Measurements from ENCODE around the gene TMEM120B. TPM values are rescaled to one million over a fixed set of nuclear protein-coding genes. Genes with fewer than 3 reads are reported as not detected.

Gene TMEM120B
- total and polyA plus RNA-seq, 2 experiments from 2014 or later, result 5.5 to 9.5 TPM

DNA sequence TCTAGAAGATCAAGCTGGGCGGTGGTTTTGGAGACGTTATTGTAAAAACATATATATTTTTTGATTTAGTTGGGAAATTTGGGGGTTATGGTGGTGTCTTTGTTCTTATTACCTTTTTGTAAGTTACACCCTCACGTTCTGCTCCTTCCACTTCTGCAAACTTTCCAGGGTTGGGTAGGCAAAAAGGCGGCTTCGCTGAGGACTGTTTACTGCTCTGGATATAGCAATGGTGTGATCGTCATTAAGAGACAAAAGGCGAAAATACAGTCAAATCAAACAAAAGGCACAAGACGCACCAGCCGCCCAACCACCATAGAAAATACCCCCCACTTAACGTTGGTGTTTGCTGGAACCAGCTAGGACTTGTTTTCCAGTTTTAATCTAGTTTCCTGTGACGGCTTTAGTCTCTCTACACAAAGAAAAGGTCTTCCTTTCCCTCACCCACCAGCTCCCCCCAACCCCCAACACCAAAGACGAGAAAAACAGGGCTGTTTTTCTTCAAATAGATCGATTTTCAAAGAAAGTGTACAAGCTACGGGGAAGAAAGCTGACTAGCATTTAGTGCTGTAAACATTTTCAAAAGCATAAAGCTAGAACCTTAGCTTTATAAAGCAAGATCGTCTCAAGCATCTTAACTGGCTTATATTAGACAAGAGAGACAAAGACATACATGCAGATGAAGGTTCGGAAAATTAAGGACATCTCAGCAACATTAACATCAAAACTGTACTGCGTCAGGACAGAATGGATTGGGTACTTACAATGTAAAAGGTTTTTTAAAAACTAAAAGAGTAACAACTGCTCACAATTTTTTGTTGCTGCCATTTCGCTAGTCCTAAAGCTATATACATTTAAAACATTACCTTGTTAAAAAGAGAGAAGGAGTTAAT lies 89.3 kb downstream of the TMEM120B start:
- TF ChIP-seq EZH2phosphoT487 (IDR thresholded peaks at IDR 0.05; ENCODE audit: low read depth, severe bottlenecking, unreplicated experiment), result no peak
- TF ChIP-seq, protein P1, sequence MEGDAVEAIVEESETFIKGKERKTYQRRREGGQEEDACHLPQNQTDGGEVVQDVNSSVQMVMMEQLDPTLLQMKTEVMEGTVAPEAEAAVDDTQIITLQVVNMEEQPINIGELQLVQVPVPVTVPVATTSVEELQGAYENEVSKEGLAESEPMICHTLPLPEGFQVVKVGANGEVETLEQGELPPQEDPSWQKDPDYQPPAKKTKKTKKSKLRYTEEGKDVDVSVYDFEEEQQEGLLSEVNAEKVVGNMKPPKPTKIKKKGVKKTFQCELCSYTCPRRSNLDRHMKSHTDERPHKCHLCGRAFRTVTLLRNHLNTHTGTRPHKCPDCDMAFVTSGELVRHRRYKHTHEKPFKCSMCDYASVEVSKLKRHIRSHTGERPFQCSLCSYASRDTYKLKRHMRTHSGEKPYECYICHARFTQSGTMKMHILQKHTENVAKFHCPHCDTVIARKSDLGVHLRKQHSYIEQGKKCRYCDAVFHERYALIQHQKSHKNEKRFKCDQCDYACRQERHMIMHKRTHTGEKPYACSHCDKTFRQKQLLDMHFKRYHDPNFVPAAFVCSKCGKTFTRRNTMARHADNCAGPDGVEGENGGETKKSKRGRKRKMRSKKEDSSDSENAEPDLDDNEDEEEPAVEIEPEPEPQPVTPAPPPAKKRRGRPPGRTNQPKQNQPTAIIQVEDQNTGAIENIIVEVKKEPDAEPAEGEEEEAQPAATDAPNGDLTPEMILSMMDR (IDR thresholded peaks at IDR 0.05; ENCODE audit: poor library complexity), result no peak
- no peak for TF ChIP-seq EZH2 (IDR thresholded peaks at IDR 0.05; ENCODE audit: borderline replicate concordance)
- H3K4me2 ChIP-seq, result peak overlapping the region; percentile 96
- 3% methylated on average over 18 of the region's 18 CpGs for WGBS (ENCODE audit: low lambda C conversion rate, missing lambda C conversion rate)
- H3K9me2 ChIP-seq (replicated peaks; ENCODE audit: insufficient read depth), result no peaks in the 10 kb centered on the region
- H3K36me3 ChIP-seq (replicated peaks; ENCODE audit: insufficient read depth, low read depth), result no peaks in the 10 kb centered on the region
- H3K27me3 ChIP-seq, result no peaks in the 10 kb centered on the region
- H3K9me3 ChIP-seq (ENCODE audit: low read depth), result no peaks in the 10 kb centered on the region
- peaks cover 42% of the 10 kb centered on the region for H3K4me1 ChIP-seq (ENCODE audit: insufficient read depth)
- H4K20me1 ChIP-seq (ENCODE audit: insufficient read depth, poor library complexity, severe bottlenecking), result peaks cover 23% of the 10 kb centered on the region
- peak overlapping the region; percentile 100 for H3K27ac ChIP-seq
- peaks cover 72% of the 10 kb centered on the region for H3K79me2 ChIP-seq
- no peak for DNase-seq (ENCODE audit: low spot score)
- peak overlapping the region; percentile 30 for H3K4me3 ChIP-seq
- H2AFZ ChIP-seq, result no peak overlapping the region

DNA sequence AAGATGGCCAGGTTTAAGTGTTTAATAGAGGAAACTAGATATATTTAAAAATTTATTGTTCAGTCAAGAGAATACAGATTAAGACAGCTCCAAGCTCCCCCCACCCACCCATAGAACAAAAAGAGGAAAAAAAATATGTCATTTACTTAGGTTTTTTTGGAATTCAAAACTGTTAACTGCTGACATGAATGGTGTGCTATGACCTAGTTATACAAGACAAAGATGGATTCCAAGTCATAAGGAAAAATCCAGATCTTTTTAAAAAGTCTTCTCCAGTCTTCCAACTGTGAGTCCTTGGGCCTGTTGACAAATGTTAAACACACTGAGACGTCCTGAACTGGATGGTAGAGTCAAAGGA lies 89.9 kb downstream of the TMEM120B start:
- TF ChIP-seq EZH2phosphoT487 (IDR thresholded peaks at IDR 0.05; ENCODE audit: low read depth, severe bottlenecking, unreplicated experiment), result no peak
- no peak for TF ChIP-seq EZH2 (IDR thresholded peaks at IDR 0.05; ENCODE audit: borderline replicate concordance)
- TF ChIP-seq, protein P1 (IDR thresholded peaks at IDR 0.05; ENCODE audit: poor library complexity), result no peak
- Histone ChIP-seq H3K9me3 (ENCODE audit: low read depth) (no peaks in the 10 kb centered on the region), H3K4me2 (peak overlapping the region; percentile 96), H3K9me2 (replicated peaks; ENCODE audit: insufficient read depth) (no peaks in the 10 kb centered on the region), H4K20me1 (ENCODE audit: insufficient read depth, poor library complexity, severe bottlenecking) (peaks cover 22% of the 10 kb centered on the region), H3K27ac (peak overlapping the region; percentile 100), H3K4me1 (ENCODE audit: insufficient read depth) (peaks cover 41% of the 10 kb centered on the region), H3K36me3 (replicated peaks; ENCODE audit: insufficient read depth, low read depth) (no peaks in the 10 kb centered on the region), H3K4me3 (peak overlapping the region; percentile 30), H2AFZ (no peak overlapping the region), H3K79me2 (peaks cover 75% of the 10 kb centered on the region), H3K27me3 (no peaks in the 10 kb centered on the region)
- WGBS (ENCODE audit: low lambda C conversion rate, missing lambda C conversion rate), result 0% methylated on average over 1 of the region's 1 CpG
- DNase-seq (ENCODE audit: low spot score), result no peak

DNA sequence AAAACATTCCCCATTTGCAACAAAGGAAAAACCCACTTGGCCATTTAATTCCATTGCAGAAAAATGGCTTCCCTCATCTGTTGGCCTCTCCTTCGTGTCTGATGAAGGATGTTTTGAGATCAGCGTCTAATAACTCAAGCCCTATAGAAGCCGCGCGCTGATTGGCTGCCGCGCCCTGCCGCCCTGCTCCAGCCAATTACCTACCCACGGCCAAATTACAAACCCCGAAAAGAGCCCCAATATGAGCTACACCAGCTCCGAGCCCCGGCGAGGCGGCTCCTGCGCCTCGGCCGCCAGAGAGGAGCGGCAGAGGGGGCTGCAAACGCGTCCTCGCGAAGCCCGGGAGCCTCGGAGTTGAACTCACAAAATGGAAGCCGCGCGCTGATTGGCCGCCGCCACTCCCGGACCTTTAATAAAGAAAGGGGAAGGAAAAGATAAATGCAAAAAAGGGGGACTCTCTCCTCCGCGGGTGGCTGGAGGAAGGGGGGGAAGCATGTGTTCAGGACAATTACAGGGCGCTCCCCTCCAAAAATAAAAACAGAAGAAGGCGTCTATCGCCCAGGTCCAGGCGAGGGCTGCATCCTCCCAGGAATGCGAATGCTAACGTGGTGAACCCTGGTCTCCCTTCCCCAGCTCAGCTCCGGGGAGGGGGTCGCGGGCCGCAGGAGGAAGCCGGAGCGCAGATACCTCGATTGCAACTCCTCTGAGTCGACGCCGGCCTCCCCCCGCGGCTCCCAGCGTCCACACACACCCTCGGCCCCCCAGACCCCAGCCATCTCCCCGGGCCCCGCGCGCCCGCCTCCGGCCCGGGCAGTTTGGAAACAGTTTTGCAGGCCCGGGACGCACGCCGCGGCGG lies 90.5 kb downstream of the TMEM120B start:
- H3K27me3 ChIP-seq, result no peaks in the 10 kb centered on the region
- peak overlapping the region; percentile 30 for H3K4me3 ChIP-seq
- H2AFZ ChIP-seq, result peak overlapping the region; percentile 3
- peak overlapping the region; percentile 100 for H3K27ac ChIP-seq
- TF ChIP-seq, protein P1 (IDR thresholded peaks at IDR 0.05; ENCODE audit: poor library complexity), result no peak
- TF ChIP-seq EZH2 (IDR thresholded peaks at IDR 0.05; ENCODE audit: borderline replicate concordance), result no peak
- TF ChIP-seq EZH2phosphoT487 (IDR thresholded peaks at IDR 0.05; ENCODE audit: low read depth, severe bottlenecking, unreplicated experiment), result no peak
- WGBS (ENCODE audit: low lambda C conversion rate, missing lambda C conversion rate), result under 1% methylated on average over 36 of the region's 65 CpGs
- H3K9me2 ChIP-seq (replicated peaks; ENCODE audit: insufficient read depth), result no peaks in the 10 kb centered on the region
- peaks cover 16% of the 10 kb centered on the region for H4K20me1 ChIP-seq (ENCODE audit: insufficient read depth, poor library complexity, severe bottlenecking)
- H3K4me2 ChIP-seq, result peak overlapping the region; percentile 96
- peak; percentile 95 for DNase-seq (ENCODE audit: low spot score)
- no peaks in the 10 kb centered on the region for H3K36me3 ChIP-seq (replicated peaks; ENCODE audit: insufficient read depth, low read depth)
- peaks cover 75% of the 10 kb centered on the region for H3K79me2 ChIP-seq
- H3K9me3 ChIP-seq (ENCODE audit: low read depth), result no peaks in the 10 kb centered on the region
- peaks cover 35% of the 10 kb centered on the region for H3K4me1 ChIP-seq (ENCODE audit: insufficient read depth)
